Stimulated activated CD8-positive, alpha-beta memory T cell treated with anti-CD3 and anti-CD28 coated beads, Interleukin-7, amount 100 ng/mL, for 24 hours (primary cell): ENCODE measurements around the gene TRA2B.

Source experiments
- DNase-seq: peaks from one replicate; pipeline ENCODE4 v3.0.0-alpha.2; 2020; ENCODE audit warnings: low read depth

TRA2B gene

GRCh38 chr3:185937689-185938374 is at the start of gene TRA2B:
Gene TRA2B, minus strand, starts transcription at chr3:185938014. Its CDS starts 154 bp downstream, at chr3:185937860.
- DNase-seq: peak; percentile 97

GRCh38 chr3:185986198-185986777 is 48.5 kb upstream of the TRA2B start:
- no peak for DNase-seq

GRCh38 chr3:185984203-185984602 is 46.4 kb upstream of the TRA2B start:
- no peak for DNase-seq

- DNase-seq: peak; percentile 12
Measured at GRCh38 chr3:185983495-185984141, 45.8 kb upstream of the TRA2B start.

GRCh38 chr3:185982632-185983031 is 44.8 kb upstream of the TRA2B start:
- DNase-seq: no peak

- DNase-seq: no peak
Measured at GRCh38 chr3:185981621-185982020, 43.8 kb upstream of the TRA2B start.

GRCh38 chr3:185979721-185980121 is 41.9 kb upstream of the TRA2B start:
- DNase-seq: no peak

GRCh38 chr3:185978516-185978915 is 40.7 kb upstream of the TRA2B start:
- DNase-seq: no peak

- no peak for DNase-seq
Measured at GRCh38 chr3:185977679-185978040, 39.8 kb upstream of the TRA2B start.

GRCh38 chr3:185976977-185977678 is 39.3 kb upstream of the TRA2B start:
- DNase-seq: peak; percentile 88

GRCh38 chr3:185976100-185976499 is 38.3 kb upstream of the TRA2B start:
- DNase-seq: no peak

- no peak for DNase-seq
Measured at GRCh38 chr3:185971579-185971978, 33.8 kb upstream of the TRA2B start.

GRCh38 chr3:185968168-185968567 is 30.4 kb upstream of the TRA2B start:
- no peak for DNase-seq

- DNase-seq: no peak
Measured at GRCh38 chr3:185966655-185967054, 28.8 kb upstream of the TRA2B start.

GRCh38 chr3:185965496-185965895 is 27.7 kb upstream of the TRA2B start:
- no peak for DNase-seq

- DNase-seq: no peak
Measured at GRCh38 chr3:185961675-185962232, 23.9 kb upstream of the TRA2B start.

GRCh38 chr3:185960522-185961288 is 22.9 kb upstream of the TRA2B start:
- no peak for DNase-seq

- no peak for DNase-seq
Measured at GRCh38 chr3:185959609-185960521, 22.1 kb upstream of the TRA2B start.

- no peak for DNase-seq
Measured at GRCh38 chr3:185958626-185959025, 20.8 kb upstream of the TRA2B start.

- no peak for DNase-seq
Measured at GRCh38 chr3:185956244-185956643, 18.4 kb upstream of the TRA2B start.

- no peak for DNase-seq
Measured at GRCh38 chr3:185954366-185954723, 16.5 kb upstream of the TRA2B start.
